DMS53 (cell line): Measurements from ENCODE around the gene SQSTM1.

Experiments used
- DNase-seq: peaks from one replicate; lab custom pipeline; 2025; lab: John Stamatoyannopoulos, UW

The SQSTM1 gene

GRCh38 chr5:179806250-179807048 lies 14.3 kb upstream of the SQSTM1 start, which contains the start of gene MGAT4B:
Gene MGAT4B, minus strand, starts transcription at chr5:179806866. Its CDS starts 283 bp downstream, at chr5:179806583.
- DNase-seq: peak; percentile 90

- DNase-seq: no peak
These were observed 8.4 kb upstream of the SQSTM1 start for GRCh38 chr5:179812135-179812825.

- no peak for DNase-seq
These were observed 7.6 kb upstream of the SQSTM1 start for GRCh38 chr5:179812997-179813607.

- no peak for DNase-seq
These were observed 6.6 kb upstream of the SQSTM1 start for GRCh38 chr5:179814090-179814489.

GRCh38 chr5:179815491-179816249 lies 5.0 kb upstream of the SQSTM1 start:
- DNase-seq: no peak

GRCh38 chr5:179816401-179816795 lies 4.3 kb upstream of the SQSTM1 start:
- DNase-seq: no peak

GRCh38 chr5:179816796-179817469 lies 3.8 kb upstream of the SQSTM1 start:
- peak; percentile 69 for DNase-seq

GRCh38 chr5:179817470-179817840 lies 3.2 kb upstream of the SQSTM1 start:
- DNase-seq: no peak

- peak; percentile 59 for DNase-seq
These were observed 2.6 kb upstream of the SQSTM1 start for GRCh38 chr5:179817890-179818745.

GRCh38 chr5:179818746-179819295 lies 1.9 kb upstream of the SQSTM1 start:
- peak; percentile 97 for DNase-seq

- peak; percentile 92 for DNase-seq
These were observed 1.2 kb upstream of the SQSTM1 start for GRCh38 chr5:179819296-179820126.

- peak; percentile 65 for DNase-seq
These were observed 600 bp upstream of the SQSTM1 start for GRCh38 chr5:179820127-179820482.

GRCh38 chr5:179821298-179822058 lies 773 bp downstream of the SQSTM1 start:
- DNase-seq: peak; percentile 96

GRCh38 chr5:179822059-179822432 lies 1.3 kb downstream of the SQSTM1 start:
- DNase-seq: no peak

- DNase-seq: no peak
These were observed 1.8 kb downstream of the SQSTM1 start for GRCh38 chr5:179822444-179822990.

GRCh38 chr5:179823937-179824744 lies 3.4 kb downstream of the SQSTM1 start:
- DNase-seq: no peak

GRCh38 chr5:179824745-179825112 lies 4.0 kb downstream of the SQSTM1 start:
- DNase-seq: no peak
